Suprapubic skin (tissue), 4 donors: Measurements from ENCODE around the gene GRIA3.

ENCODE experiments used
- POLR2A ChIP-seq, 2 donors: fragments of 450-650 bp; IDR thresholded peaks; one replicate each; pipeline ENCODE4 v1.6.1; 2017; ENCODE audit warnings: antibody characterized with exemption in 2 of 2, mild to moderate bottlenecking in 2 of 2, moderate library complexity in 2 of 2
- POLR2AphosphoS5 ChIP-seq, 3 donors: sonication (generic); formaldehyde crosslinking; IDR thresholded peaks; one replicate each; pipeline ENCODE4 v1.6.1; 2017; ENCODE audit warnings: antibody characterized with exemption in 3 of 3
- TF ChIP-seq, protein P1 (sequence below), 2 donors: fragments of 200-600 bp in 1 of 2; fragments of 450-650 bp in 1 of 2; sonication (generic) in 1 of 2; IDR thresholded peaks; one replicate each; pipeline ENCODE4 v1.5.1; 2016 to 2019; ENCODE audit warnings: antibody characterized with exemption in 2 of 2, mild to moderate bottlenecking in 1 of 2, moderate library complexity in 1 of 2

DNA sequence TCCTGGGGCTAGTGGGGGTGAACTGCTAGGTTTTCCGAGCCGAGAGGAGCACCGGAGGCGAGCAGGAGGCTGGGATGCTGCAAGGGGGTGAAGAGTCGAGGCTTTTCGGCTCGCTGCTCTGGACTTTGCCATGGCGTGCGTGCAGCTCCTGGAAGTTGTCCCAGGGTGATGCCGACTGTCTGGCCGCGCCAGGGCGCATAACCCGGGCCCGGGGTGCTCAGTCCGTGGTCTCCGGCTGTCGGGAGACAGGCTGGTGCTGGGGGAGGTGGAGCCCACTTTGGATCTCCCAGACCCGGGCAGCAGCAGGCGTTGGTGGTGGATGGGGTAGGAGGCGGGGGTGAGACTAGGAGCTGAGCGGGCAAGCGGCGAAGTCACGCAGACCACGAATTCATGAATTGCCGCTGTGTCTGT lies 793 bp downstream of the GRIA3 start:
- TF ChIP-seq POLR2A (IDR thresholded peaks at IDR 0.05) (no peak), POLR2AphosphoS5 (IDR thresholded peaks at IDR 0.05) (no peak)
- TF ChIP-seq, protein P1, sequence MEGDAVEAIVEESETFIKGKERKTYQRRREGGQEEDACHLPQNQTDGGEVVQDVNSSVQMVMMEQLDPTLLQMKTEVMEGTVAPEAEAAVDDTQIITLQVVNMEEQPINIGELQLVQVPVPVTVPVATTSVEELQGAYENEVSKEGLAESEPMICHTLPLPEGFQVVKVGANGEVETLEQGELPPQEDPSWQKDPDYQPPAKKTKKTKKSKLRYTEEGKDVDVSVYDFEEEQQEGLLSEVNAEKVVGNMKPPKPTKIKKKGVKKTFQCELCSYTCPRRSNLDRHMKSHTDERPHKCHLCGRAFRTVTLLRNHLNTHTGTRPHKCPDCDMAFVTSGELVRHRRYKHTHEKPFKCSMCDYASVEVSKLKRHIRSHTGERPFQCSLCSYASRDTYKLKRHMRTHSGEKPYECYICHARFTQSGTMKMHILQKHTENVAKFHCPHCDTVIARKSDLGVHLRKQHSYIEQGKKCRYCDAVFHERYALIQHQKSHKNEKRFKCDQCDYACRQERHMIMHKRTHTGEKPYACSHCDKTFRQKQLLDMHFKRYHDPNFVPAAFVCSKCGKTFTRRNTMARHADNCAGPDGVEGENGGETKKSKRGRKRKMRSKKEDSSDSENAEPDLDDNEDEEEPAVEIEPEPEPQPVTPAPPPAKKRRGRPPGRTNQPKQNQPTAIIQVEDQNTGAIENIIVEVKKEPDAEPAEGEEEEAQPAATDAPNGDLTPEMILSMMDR (IDR thresholded peaks at IDR 0.05) = no peak
